Keratinocyte (primary cell): ENCODE measurements around the gene CRELD1. TPM values are rescaled to one million over a fixed set of nuclear protein-coding genes. Genes with fewer than 3 reads are reported as not detected.

Source experiments
- DNase-seq: peaks from one replicate; pipeline ENCODE4 v3.0.0-alpha.2; 2011; ENCODE audit warnings: low read depth, missing footprints, low spot score
- FAIRE-seq: peaks from 2 replicates; lab custom pipeline; 2011; peaks lifted over from hg19 to GRCh38; lab: Jason Lieb, UNC
- H2AFZ ChIP-seq: 2 replicates; pipeline ENCODE4 v1.6.0; 2012; ENCODE audit warnings: low read length, control low read depth, inconsistent platforms; ENCODE audit not compliant: control insufficient read depth
- H3K27ac ChIP-seq: 2 replicates; pipeline ENCODE4 v1.5.1; 2011; ENCODE audit warnings: low read length; ENCODE audit not compliant: control insufficient read depth, insufficient read depth
- H3K27me3 ChIP-seq: 3 replicates; pipeline ENCODE4 v1.6.0; 2011; ENCODE audit warnings: low read length; ENCODE audit not compliant: control insufficient read depth, insufficient read depth; ENCODE audit errors: extremely low read depth
- H3K36me3 ChIP-seq, 2 experiments: 2 replicates in 1 of 2; 3 replicates in 1 of 2; pipeline ENCODE4 v1.5.1; 2011; ENCODE audit warnings: low read length in 2 of 2, mild to moderate bottlenecking in 1 of 2; ENCODE audit not compliant: control insufficient read depth in 2 of 2, insufficient read depth in 2 of 2; ENCODE audit errors: extremely low read depth in 1 of 2
- H3K4me1 ChIP-seq: 3 replicates; pipeline ENCODE4 v1.5.1; 2011; ENCODE audit warnings: low read length; ENCODE audit not compliant: control insufficient read depth, insufficient read depth; ENCODE audit errors: extremely low read depth
- H3K4me2 ChIP-seq: 3 replicates; pipeline ENCODE4 v1.6.0; 2011; ENCODE audit warnings: low read depth, low read length; ENCODE audit not compliant: control insufficient read depth, insufficient read depth; ENCODE audit errors: extremely low read depth
- H3K4me3 ChIP-seq, 3 experiments: fragments of 200-600 bp in 1 of 3; sonication (generic) in 1 of 3; 2 replicates in 2 of 3; 3 replicates in 1 of 3; pipeline ENCODE4 v1.5.1; 2011 to 2016; ENCODE audit warnings: low read length in 3 of 3, mild to moderate bottlenecking in 3 of 3, control low read depth in 2 of 3, inconsistent platforms in 1 of 3, low read depth in 1 of 3, mixed read lengths in 1 of 3, mixed run types in 1 of 3, moderate library complexity in 1 of 3; ENCODE audit not compliant: control insufficient read depth in 2 of 3, insufficient read depth in 2 of 3; ENCODE audit errors: extremely low read depth in 1 of 3
- H3K79me2 ChIP-seq: 2 replicates; pipeline ENCODE4 v1.6.0; 2012; ENCODE audit warnings: low read length; ENCODE audit not compliant: control insufficient read depth, insufficient read depth
- H3K9ac ChIP-seq: 3 replicates; pipeline ENCODE4 v1.6.0; 2011; ENCODE audit warnings: low read length; ENCODE audit not compliant: control insufficient read depth, insufficient read depth; ENCODE audit errors: extremely low read depth
- H3K9me1 ChIP-seq: 3 replicates; pipeline ENCODE4 v1.6.0; 2011; ENCODE audit warnings: low read length; ENCODE audit not compliant: control insufficient read depth, insufficient read depth; ENCODE audit errors: extremely low read depth
- H3K9me3 ChIP-seq: 2 replicates; pipeline ENCODE4 v1.5.1; 2012; ENCODE audit warnings: low read depth, low read length; ENCODE audit not compliant: control insufficient read depth
- H4K20me1 ChIP-seq: 3 replicates; pipeline ENCODE4 v1.6.0; 2011; ENCODE audit warnings: low read length; ENCODE audit not compliant: control insufficient read depth, insufficient read depth; ENCODE audit errors: extremely low read depth
- CTCF ChIP-seq, 3 experiments: IDR thresholded peaks in 1 of 3; conservative IDR thresholded peaks in 1 of 3; optimal IDR thresholded peaks in 1 of 3; 2 replicates in 2 of 3; 3 replicates in 1 of 3; pipeline versions ENCODE3 to v1.5.1; 2011; ENCODE audit warnings: low read length in 3 of 3, mild to moderate bottlenecking in 3 of 3, moderate library complexity in 2 of 3, control low read depth in 1 of 3, inconsistent platforms in 1 of 3; ENCODE audit not compliant: insufficient read depth in 2 of 3; ENCODE audit errors: extremely low read depth in 1 of 3
- EZH2 ChIP-seq: IDR thresholded peaks from one replicate; pipeline ENCODE4 v1.6.1; 2012; ENCODE audit warnings: inconsistent platforms, mild to moderate bottlenecking, low read length, moderate library complexity
- dilution Hi-C: fragments of 300-500 bp; cut with MboI; formaldehyde crosslinking; loops from one replicate; pipeline ENCODE4 v1.7.0; 2020; ENCODE audit warnings: low sequenced_read_pairs; ENCODE audit not compliant: extremely low pct_ligation_motif_present
- polyA plus RNA-seq, 5 experiments: library from polyadenylated mRNA; depleted of rRNA in 3 of 5; stranded (reverse) in 3 of 5; stranded (forward) in 1 of 5; unstranded in 1 of 5; fragments of >200 nt; gene quantifications; 1 replicate in 1 of 5; 2 replicates in 3 of 5; 3 replicates in 1 of 5; pipeline versions ENCODE4 v1.2.1 to v1.2.3, GENCODE V29; 2011 to 2012; ENCODE audit warnings: missing spikeins in 2 of 5, low read depth in 1 of 5, low replicate concordance in 1 of 5

CRELD1 gene
- polyA plus RNA-seq, 1 donor (not counting 4 experiments of a cell fraction or from before 2014, with no cell fraction given) = 11.2 TPM

GRCh38 chr3:9955067-9955502 lies 21.5 kb downstream of the CRELD1 start:
- no peaks in the 10 kb centered on the region for H3K9me3 ChIP-seq
- no peak overlapping the region for H3K27ac ChIP-seq
- H3K79me2 ChIP-seq = no peaks in the 10 kb centered on the region
- no peak overlapping the region for H3K4me3 ChIP-seq
- no peak overlapping the region for H3K4me2 ChIP-seq
- no peaks in the 10 kb centered on the region for H4K20me1 ChIP-seq
- DNase-seq (no peak), FAIRE-seq (no peak)
- no peak overlapping the region for H3K9ac ChIP-seq
- no peaks in the 10 kb centered on the region for H3K36me3 ChIP-seq
- H3K4me1 ChIP-seq = no peaks in the 10 kb centered on the region
- dilution Hi-C loops = no loop called here
- TF ChIP-seq CTCF (optimal IDR thresholded peaks at IDR 0.05 in 1 of 3, IDR thresholded peaks at IDR 0.05 in 1 of 3, conservative IDR thresholded peaks at IDR 0.05 in 1 of 3; ENCODE audit: extremely low read depth in 1 of 3, insufficient read depth in 2 of 3, low read length in 3 of 3) = no peak
- no peak for TF ChIP-seq EZH2
- H2AFZ ChIP-seq = no peak overlapping the region
- no peaks in the 10 kb centered on the region for H3K9me1 ChIP-seq
- H3K27me3 ChIP-seq = no peaks in the 10 kb centered on the region

- H3K27me3 ChIP-seq = no peaks in the 10 kb centered on the region
- no peaks in the 10 kb centered on the region for H4K20me1 ChIP-seq
- H3K4me3 ChIP-seq = no peak overlapping the region
- H3K79me2 ChIP-seq = no peaks in the 10 kb centered on the region
- DNase-seq = no peak
- no peak overlapping the region for H3K27ac ChIP-seq
- H3K9ac ChIP-seq = no peak overlapping the region
- H3K36me3 ChIP-seq = no peaks in the 10 kb centered on the region
- FAIRE-seq = no peak
- H3K4me1 ChIP-seq = no peaks in the 10 kb centered on the region
- H3K9me1 ChIP-seq = no peaks in the 10 kb centered on the region
- no peak overlapping the region for H2AFZ ChIP-seq
- H3K4me2 ChIP-seq = no peak overlapping the region
- dilution Hi-C loops = no loop called here
- H3K9me3 ChIP-seq = no peaks in the 10 kb centered on the region
- TF ChIP-seq EZH2 (no peak), CTCF (optimal IDR thresholded peaks at IDR 0.05 in 1 of 3, IDR thresholded peaks at IDR 0.05 in 1 of 3, conservative IDR thresholded peaks at IDR 0.05 in 1 of 3; ENCODE audit: extremely low read depth in 1 of 3, insufficient read depth in 2 of 3, low read length in 3 of 3) (no peak)
Observed at GRCh38 chr3:9955611-9956352, 22.1 kb downstream of the CRELD1 start.
